B cell (primary cell): Measurements from ENCODE around the gene TRERF1. TPM values are rescaled to one million over a fixed set of nuclear protein-coding genes. Genes with fewer than 3 reads are reported as not detected.

ENCODE experiments used
- ATAC-seq: fragments of 200-7000 bp; cut with Tn5 transposase; one replicate; pipeline ENCODE4 v1.10.0; 2021; ENCODE audit warnings: low read depth, mild to moderate bottlenecking, moderate number of reproducible peaks, moderate library complexity
- CTCF ChIA-PET: fragments of 350-600 bp; sonication (Branson Sonifier 250); formaldehyde crosslinking; loops from one replicate; lab custom pipeline; 2021; ENCODE audit warnings: antibody characterized with exemption, inconsistent platforms; lab: Charles Lee
- POLR2A ChIA-PET: fragments of 350-600 bp; sonication (Branson Sonifier 250); formaldehyde crosslinking; loops from one replicate; lab custom pipeline; 2021; ENCODE audit warnings: antibody characterized with exemption; lab: Charles Lee
- DNase-seq: peaks from one replicate; pipeline ENCODE4 v3.0.0; 2013
- H2AFZ ChIP-seq: 2 replicates; pipeline ENCODE4 v1.6.1; 2012; ENCODE audit warnings: mild to moderate bottlenecking, low read depth, low read length; ENCODE audit not compliant: insufficient read depth, poor library complexity, severe bottlenecking
- H3K27ac ChIP-seq, 2 donors: 1 replicate in 1 of 2; 2 replicates in 1 of 2; pipeline ENCODE4 v1.5.1; 2012 to 2013; ENCODE audit warnings: low read length in 2 of 2, mild to moderate bottlenecking in 2 of 2, moderate library complexity in 1 of 2
- H3K27me3 ChIP-seq, 4 experiments: fragments of 200-600 bp in 1 of 4; sonication (generic) in 1 of 4; replicated peaks in 1 of 4; 1 replicate in 2 of 4; 2 replicates in 2 of 4; pipeline versions ENCODE4 v1.6.1 to v1.7.0; 2013 to 2016; ENCODE audit warnings: low read length in 3 of 4, mild to moderate bottlenecking in 2 of 4, mixed read lengths in 1 of 4, moderate library complexity in 1 of 4; ENCODE audit not compliant: insufficient read depth in 4 of 4, control insufficient read depth in 3 of 4; ENCODE audit errors: control extremely low read depth in 1 of 4
- H3K36me3 ChIP-seq, 2 experiments: replicated peaks in 1 of 2; 1 replicate in 1 of 2; 2 replicates in 1 of 2; pipeline versions ENCODE4 v1.6.1 to v1.7.1; 2013; ENCODE audit warnings: low read length in 1 of 2; ENCODE audit not compliant: insufficient read depth in 2 of 2, control insufficient read depth in 1 of 2; ENCODE audit errors: control extremely low read depth in 1 of 2, extremely low read depth in 1 of 2
- H3K4me1 ChIP-seq, 2 donors: fragments of 200-600 bp in 1 of 2; sonication (generic) in 1 of 2; 1 replicate in 1 of 2; 2 replicates in 1 of 2; pipeline versions ENCODE4 v1.5.1 to v1.6.1; 2013 to 2017; ENCODE audit warnings: low read length in 2 of 2; ENCODE audit not compliant: control insufficient read depth in 2 of 2, insufficient read depth in 2 of 2
- H3K4me2 ChIP-seq: replicated peaks from 2 replicates; pipeline ENCODE3; 2012; ENCODE audit warnings: mild to moderate bottlenecking, low read depth, low read length; ENCODE audit not compliant: poor library complexity, severe bottlenecking
- H3K4me3 ChIP-seq, 5 experiments: fragments of 200-600 bp in 1 of 5; sonication (generic) in 1 of 5; 1 replicate in 3 of 5; 2 replicates in 2 of 5; pipeline versions ENCODE4 v1.5.1 to v1.7.0; 2011 to 2016; ENCODE audit warnings: low read length in 4 of 5, mild to moderate bottlenecking in 4 of 5, low read depth in 2 of 5, control low read depth in 1 of 5, moderate library complexity in 1 of 5; ENCODE audit not compliant: insufficient read depth in 1 of 5; ENCODE audit errors: control extremely low read depth in 1 of 5, extremely low read depth in 1 of 5
- H3K79me2 ChIP-seq: fragments of 200-600 bp; sonication (generic); one replicate; pipeline ENCODE4 v1.6.0; 2016; ENCODE audit warnings: low read length; ENCODE audit not compliant: control insufficient read depth, insufficient read depth
- H3K9ac ChIP-seq: fragments of 200-600 bp; sonication (generic); 2 replicates; pipeline ENCODE4 v1.6.1; 2017; ENCODE audit warnings: mild to moderate bottlenecking, low read length, moderate library complexity
- H3K9me3 ChIP-seq, 3 donors: one replicate each; pipeline versions ENCODE4 v1.6.1 to v1.7.1; 2013; ENCODE audit warnings: low read length in 2 of 3; ENCODE audit not compliant: control insufficient read depth in 2 of 3, insufficient read depth in 1 of 3; ENCODE audit errors: control extremely low read depth in 1 of 3
- H4K20me1 ChIP-seq: 2 replicates; pipeline ENCODE4 v1.6.0; 2012; ENCODE audit warnings: mild to moderate bottlenecking, low read length; ENCODE audit not compliant: insufficient read depth, control insufficient read depth, poor library complexity, severe bottlenecking
- H3K27ac Mint-ChIP-seq: one replicate; pipeline ENCODE4 v1.8.0; 2021; ENCODE audit warnings: mixed read lengths
- H3K27me3 Mint-ChIP-seq: one replicate; pipeline ENCODE4 v1.8.0; 2021; ENCODE audit warnings: mixed read lengths
- H3K4me1 Mint-ChIP-seq: one replicate; pipeline ENCODE4 v1.8.0; 2021; ENCODE audit warnings: mixed read lengths
- H3K4me3 Mint-ChIP-seq: one replicate; pipeline ENCODE4 v1.8.0; 2021; ENCODE audit warnings: mixed read lengths
- H3K9me3 Mint-ChIP-seq: one replicate; pipeline ENCODE4 v1.8.0; 2022; ENCODE audit warnings: mixed read lengths; ENCODE audit not compliant: insufficient read depth
- EZH2 ChIP-seq: IDR thresholded peaks from 2 replicates; pipeline ENCODE4 v1.6.1; 2012; ENCODE audit warnings: borderline replicate concordance, low read depth, mild to moderate bottlenecking, moderate library complexity, low read length; ENCODE audit not compliant: insufficient read depth, poor library complexity, severe bottlenecking
- WGBS: methylation state at CpG from one replicate; pipeline ENCODE4 v1.1.5; 2013; ENCODE audit warnings: missing lambda C conversion rate; ENCODE audit not compliant: insufficient coverage; 5-methylcytosine and 5-hydroxymethylcytosine counted together
- intact Hi-C: fragments of 100-400 bp; cut with micrococcal nuclease; formaldehyde crosslinking; loops from one replicate; pipeline ENCODE4 v1.10.0; 2022
- polyA plus RNA-seq: library from polyadenylated mRNA; depleted of rRNA; stranded (reverse); fragments of >200 nt; gene quantifications from 2 replicates; pipeline ENCODE4 v1.2.3, GENCODE V29; 2012
- total RNA-seq, 2 donors: library from RNA; stranded (reverse); fragments of 120-200 nt in 1 of 2; gene quantifications; 1 replicate in 1 of 2; 2 replicates in 1 of 2; pipeline versions ENCODE4 v1.2.3 to v1.2.4, GENCODE V29; 2013 to 2022
- TF ChIP-seq, protein P1 (sequence below): fragments of 200-600 bp; IDR thresholded peaks from one replicate; pipeline ENCODE4 v1.8.0; 2022; ENCODE audit warnings: antibody characterized with exemption, mild to moderate bottlenecking

The TRERF1 gene
- total and polyA plus RNA-seq, 2 donors (not counting 1 experiment from before 2014, with no cell fraction given) = 3.5 to 6.7 TPM

DNA sequence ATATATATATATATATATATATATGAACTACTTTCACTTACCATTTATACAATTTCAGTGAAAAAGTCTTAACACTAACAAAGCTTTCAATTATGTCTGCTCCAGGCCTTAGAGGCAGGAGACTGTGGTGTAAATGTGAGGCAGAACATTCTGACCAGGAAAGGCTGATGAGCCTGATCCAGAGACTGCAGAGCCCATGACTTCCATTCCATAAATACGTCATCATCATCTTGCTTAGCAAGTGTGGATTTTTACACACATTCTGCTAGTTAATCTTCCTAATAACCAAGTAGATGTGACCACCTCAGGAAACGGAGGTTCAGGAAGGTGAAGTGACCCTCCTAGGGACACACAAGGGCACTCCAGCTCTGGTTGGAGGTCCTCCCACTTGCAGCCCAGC lies 14.9 kb downstream of the TRERF1 start:
- Histone ChIP-seq H3K27ac (no peak overlapping the region), H3K9ac (no peak overlapping the region), H3K36me3 (no peaks in the 10 kb centered on the region), H3K4me3 (no peak overlapping the region), H2AFZ (no peak overlapping the region), H4K20me1 (no peaks in the 10 kb centered on the region), H3K27me3 (no peaks in the 10 kb centered on the region), H3K9me3 (peaks cover 0 to 14% (median 8%) of the 10 kb centered on the region in 3 donors), H3K4me1 (no peaks in the 10 kb centered on the region), H3K4me2 (no peak overlapping the region), H3K79me2 (no peaks in the 10 kb centered on the region)
- no peak for TF ChIP-seq EZH2
- TF ChIP-seq, protein P1, sequence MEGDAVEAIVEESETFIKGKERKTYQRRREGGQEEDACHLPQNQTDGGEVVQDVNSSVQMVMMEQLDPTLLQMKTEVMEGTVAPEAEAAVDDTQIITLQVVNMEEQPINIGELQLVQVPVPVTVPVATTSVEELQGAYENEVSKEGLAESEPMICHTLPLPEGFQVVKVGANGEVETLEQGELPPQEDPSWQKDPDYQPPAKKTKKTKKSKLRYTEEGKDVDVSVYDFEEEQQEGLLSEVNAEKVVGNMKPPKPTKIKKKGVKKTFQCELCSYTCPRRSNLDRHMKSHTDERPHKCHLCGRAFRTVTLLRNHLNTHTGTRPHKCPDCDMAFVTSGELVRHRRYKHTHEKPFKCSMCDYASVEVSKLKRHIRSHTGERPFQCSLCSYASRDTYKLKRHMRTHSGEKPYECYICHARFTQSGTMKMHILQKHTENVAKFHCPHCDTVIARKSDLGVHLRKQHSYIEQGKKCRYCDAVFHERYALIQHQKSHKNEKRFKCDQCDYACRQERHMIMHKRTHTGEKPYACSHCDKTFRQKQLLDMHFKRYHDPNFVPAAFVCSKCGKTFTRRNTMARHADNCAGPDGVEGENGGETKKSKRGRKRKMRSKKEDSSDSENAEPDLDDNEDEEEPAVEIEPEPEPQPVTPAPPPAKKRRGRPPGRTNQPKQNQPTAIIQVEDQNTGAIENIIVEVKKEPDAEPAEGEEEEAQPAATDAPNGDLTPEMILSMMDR = no peak
- Mint-ChIP-seq H3K4me1 (no peaks in the 10 kb centered on the region), H3K4me3 (no peak overlapping the region), H3K27ac (no peak overlapping the region), H3K9me3 (peaks cover 5% of the 10 kb centered on the region), H3K27me3 (no peaks in the 10 kb centered on the region)
- intact Hi-C loops = no loop called here
- DNase-seq (no peak), ATAC-seq (no peak)
- POLR2A ChIA-PET = no interaction called here
- 89% methylated on average over 2 of the region's 2 CpGs for WGBS
- CTCF ChIA-PET = no interaction called here

DNA sequence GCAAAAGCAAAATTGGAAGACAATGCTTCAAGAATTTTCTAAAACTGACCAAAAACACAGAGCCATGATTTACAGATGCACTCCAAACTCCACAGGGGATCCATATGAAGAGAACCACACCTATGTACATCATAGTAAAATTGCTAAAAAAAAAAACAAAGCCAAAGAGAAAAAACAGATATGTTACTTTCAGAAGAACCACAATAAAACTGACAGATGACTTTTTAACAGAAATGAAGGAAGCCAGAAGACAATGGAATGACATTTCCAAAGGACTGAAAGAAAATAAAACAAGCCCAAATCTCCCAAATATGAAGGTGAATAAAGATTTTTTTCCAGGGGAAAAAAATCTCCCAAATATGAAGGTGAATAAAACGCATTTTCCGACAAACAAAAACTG lies 17.5 kb downstream of the TRERF1 start:
- H3K4me3 Mint-ChIP-seq = no peak overlapping the region
- H3K9me3 Mint-ChIP-seq = peaks cover 5% of the 10 kb centered on the region
- H3K79me2 ChIP-seq = no peaks in the 10 kb centered on the region
- no peak overlapping the region for H2AFZ ChIP-seq
- DNase-seq = no peak
- no CpG with 5 or more reads among the region's 2 CpGs for WGBS
- H3K27ac Mint-ChIP-seq = no peak overlapping the region
- H3K36me3 ChIP-seq = no peaks in the 10 kb centered on the region
- ChIA-PET POLR2A (no interaction called here), CTCF (interaction anchor here (0.6 kb wide), 1 partner anchor 86 kb away, joined by 3 read pairs; no protein-coding TSS in a partner anchor)
- no peak overlapping the region for H3K9ac ChIP-seq
- H3K27ac ChIP-seq = no peak overlapping the region
- intact Hi-C loops = no loop called here
- H3K9me3 ChIP-seq = peaks cover 0 to 14% (median 8%) of the 10 kb centered on the region in 3 donors
- no peak overlapping the region for H3K4me3 ChIP-seq
- H3K4me1 ChIP-seq = no peaks in the 10 kb centered on the region
- no peak for ATAC-seq
- H3K27me3 ChIP-seq = no peaks in the 10 kb centered on the region
- no peaks in the 10 kb centered on the region for H3K27me3 Mint-ChIP-seq
- no peaks in the 10 kb centered on the region for H4K20me1 ChIP-seq
- TF ChIP-seq, protein P1 = no peak
- no peak for TF ChIP-seq EZH2
- no peak overlapping the region for H3K4me2 ChIP-seq
- H3K4me1 Mint-ChIP-seq = no peaks in the 10 kb centered on the region
